ENCODE measurements around the gene OTUD5. TPM values are rescaled to one million over a fixed set of nuclear protein-coding genes. Genes with fewer than 3 reads are reported as not detected.

Gene OTUD5
- total and polyA plus RNA-seq, 2 of the 13 experiments (the other 11 are each of a cell fraction or from before 2014, with no cell fraction given) = 18.4 to 42.2 TPM

- TF ChIP-seq PATZ1 (CRISPR knock-in tag; IDR thresholded peaks at IDR 0.05) = 0 out of 2 replicates have a peak, but pooled peaks have one; percentile 18
- no peak; the same call in 1 of the 2 replicates for TF ChIP-seq HCFC1 (IDR thresholded peaks at IDR 0.05; ENCODE audit: low read depth, low read length)
- TF ChIP-seq ZNF740 (CRISPR knock-in tag; IDR thresholded peaks at IDR 0.05) = no peak
- no peak for TF ChIP-seq AFF4 (CRISPR knock-in tag; IDR thresholded peaks at IDR 0.05)
- no peak for TF ChIP-seq ZNF230 (CRISPR knock-in tag; IDR thresholded peaks at IDR 0.05)
- TF ChIP-seq RBFOX2 (IDR thresholded peaks at IDR 0.05; ENCODE audit: low read depth, low read length) = peak; percentile 80
- 0 out of 2 replicates have a peak, but pooled peaks have one; percentile 7 for TF ChIP-seq ARID3A (IDR thresholded peaks at IDR 0.05; ENCODE audit: low read depth, low read length)
- TF ChIP-seq, protein P1, sequence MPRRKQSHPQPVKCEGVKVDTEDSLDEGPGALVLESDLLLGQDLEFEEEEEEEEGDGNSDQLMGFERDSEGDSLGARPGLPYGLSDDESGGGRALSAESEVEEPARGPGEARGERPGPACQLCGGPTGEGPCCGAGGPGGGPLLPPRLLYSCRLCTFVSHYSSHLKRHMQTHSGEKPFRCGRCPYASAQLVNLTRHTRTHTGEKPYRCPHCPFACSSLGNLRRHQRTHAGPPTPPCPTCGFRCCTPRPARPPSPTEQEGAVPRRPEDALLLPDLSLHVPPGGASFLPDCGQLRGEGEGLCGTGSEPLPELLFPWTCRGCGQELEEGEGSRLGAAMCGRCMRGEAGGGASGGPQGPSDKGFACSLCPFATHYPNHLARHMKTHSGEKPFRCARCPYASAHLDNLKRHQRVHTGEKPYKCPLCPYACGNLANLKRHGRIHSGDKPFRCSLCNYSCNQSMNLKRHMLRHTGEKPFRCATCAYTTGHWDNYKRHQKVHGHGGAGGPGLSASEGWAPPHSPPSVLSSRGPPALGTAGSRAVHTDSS (CRISPR knock-in tag; conservative IDR thresholded peaks at IDR 0.05) = no peak
- no peak for TF ChIP-seq MIXL1 (CRISPR knock-in tag; IDR thresholded peaks at IDR 0.05)
- 0 out of 2 replicates have a peak, but pooled peaks have one; percentile 30 for TF ChIP-seq SALL1 (CRISPR knock-in tag; IDR thresholded peaks at IDR 0.05)
- TF ChIP-seq, protein P2, sequence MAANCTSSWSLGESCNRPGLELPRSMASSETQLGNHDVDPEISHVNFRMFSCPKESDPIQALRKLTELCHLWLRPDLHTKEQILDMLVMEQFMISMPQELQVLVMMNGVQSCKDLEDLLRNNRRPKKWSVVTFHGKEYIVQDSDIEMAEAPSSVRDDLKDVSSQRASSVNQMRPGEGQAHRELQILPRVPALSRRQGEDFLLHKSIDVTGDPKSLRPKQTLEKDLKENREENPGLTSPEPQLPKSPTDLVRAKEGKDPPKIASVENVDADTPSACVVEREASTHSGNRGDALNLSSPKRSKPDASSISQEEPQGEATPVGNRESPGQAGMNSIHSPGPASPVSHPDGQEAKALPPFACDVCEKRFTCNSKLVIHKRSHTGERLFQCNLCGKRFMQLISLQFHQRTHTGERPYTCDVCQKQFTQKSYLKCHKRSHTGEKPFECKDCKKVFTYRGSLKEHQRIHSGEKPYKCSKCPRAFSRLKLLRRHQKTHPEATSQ (CRISPR knock-in tag; IDR thresholded peaks at IDR 0.05; ENCODE audit: borderline replicate concordance) = no peak
- TF ChIP-seq MEIS2 (CRISPR knock-in tag; IDR thresholded peaks at IDR 0.05) = no peak
- TF ChIP-seq ZNF580 (CRISPR knock-in tag; IDR thresholded peaks at IDR 0.05; ENCODE audit: borderline replicate concordance, low read depth) = no peak
- TF ChIP-seq FOXK1 (CRISPR knock-in tag; IDR thresholded peaks at IDR 0.05; ENCODE audit: borderline replicate concordance, low read depth) = no peak
- peak; percentile 48; the same call in 1 of the 2 replicates for TF ChIP-seq MEF2D (CRISPR knock-in tag; IDR thresholded peaks at IDR 0.05)
- TF ChIP-seq CBX1 (IDR thresholded peaks at IDR 0.05; ENCODE audit: low read depth) = no peak
- TF ChIP-seq FOXK2 (IDR thresholded peaks at IDR 0.05) = no peak
These were observed 45.8 kb downstream of the OTUD5 start, which contains the start of gene SLC35A2 (continued) for GRCh38 chrX:48911412-48912182.
